ENCODE results near the gene ABHD17A. TPM values are rescaled to one million over a fixed set of nuclear protein-coding genes. Genes with fewer than 3 reads are reported as not detected.

The ABHD17A gene
- total and polyA plus RNA-seq, 9 of the 15 experiments (the other 6 are each of a cell fraction or from before 2014, with no cell fraction given): 0.04 to 135 (median 21.8) TPM; not detected in 1

- TF ChIP-seq SFPQ (IDR thresholded peaks at IDR 0.05; ENCODE audit: low read depth, low read length) (no peak), ZNF609 (CRISPR knock-in tag; IDR thresholded peaks at IDR 0.05; ENCODE audit: borderline replicate concordance) (peak; percentile 92; the same call in 1 of the 2 replicates), ZBTB9 (CRISPR knock-in tag; IDR thresholded peaks at IDR 0.05) (peak; percentile 30; the same call in 1 of the 2 replicates), SIN3B (IDR thresholded peaks at IDR 0.05; ENCODE audit: low read depth) (no peak; the same call in 1 of the 2 replicates), COPS2 (conservative IDR thresholded peaks at IDR 0.05) (no peak), CTCF (IDR thresholded peaks at IDR 0.05 in 2 of 3, conservative IDR thresholded peaks at IDR 0.05 in 1 of 3; ENCODE audit: insufficient read depth in 2 of 3, low read depth in 1 of 3, low read length in 3 of 3) (peak in 1 of 3 experiments; percentile 49; a peak in 1 of 6 replicates), SAP30 (IDR thresholded peaks at IDR 0.05; ENCODE audit: borderline replicate concordance, insufficient read depth, low read depth, low read length, poor library complexity, severe bottlenecking) (peak; percentile 30), BHLHE40 (IDR thresholded peaks at IDR 0.05; ENCODE audit: low read length) (peak; percentile 100), CC2D1A (IDR thresholded peaks at IDR 0.05) (no peak), TARDBP (IDR thresholded peaks at IDR 0.05) (no peak), NCOA6 (IDR thresholded peaks at IDR 0.05) (no peak), HNRNPK (IDR thresholded peaks at IDR 0.05; ENCODE audit: low read depth, low read length, poor library complexity, severe bottlenecking) (no peak), STAG1 (CRISPR knock-in tag; IDR thresholded peaks at IDR 0.05; ENCODE audit: borderline replicate concordance) (peak; percentile 39), RUNX1 (IDR thresholded peaks at IDR 0.05; ENCODE audit: low read depth) (peak; percentile 3; the same call in 1 of the 2 replicates), PCBP1 (IDR thresholded peaks at IDR 0.05; ENCODE audit: low read depth, low read length, poor library complexity, severe bottlenecking) (no peak), SRSF7 (optimal IDR thresholded peaks at IDR 0.05; ENCODE audit: low read depth, low read length) (no peak)
These were observed 9.4 kb downstream of the ABHD17A start (continued) for GRCh38 chr19:1875646-1876495.

Measured in K562 (cell line).